PC-3 (cell line): Measurements from ENCODE around the gene MAN2A2. TPM values are rescaled to one million over a fixed set of nuclear protein-coding genes. Genes with fewer than 3 reads are reported as not detected.

Experiments
- ATAC-seq: fragments of 200-7000 bp; cut with Tn5 transposase; 2 replicates; pipeline ENCODE4 v1.9.1; 2020; ENCODE audit warnings: mild to moderate bottlenecking, moderate library complexity
- BruUV-seq: library from RNA; stranded (reverse); fragments of 400-500 nt; replicated peaks from 2 replicates; lab custom pipeline; 2021; lab: Mats Ljungman, UMichigan
- CTCF ChIA-PET: fragments of 300-600 bp; sonication (Branson Sonifier 250); formaldehyde crosslinking; loops from one replicate; lab custom pipeline; 2022; ENCODE audit warnings: antibody characterized with exemption; lab: Charles Lee
- POLR2A ChIA-PET: fragments of 300-600 bp; sonication (Branson Sonifier 250); formaldehyde crosslinking; loops from one replicate; lab custom pipeline; 2022; ENCODE audit warnings: antibody characterized with exemption; ENCODE audit not compliant: unreplicated experiment; lab: Charles Lee
- DNase-seq: peaks from one replicate; pipeline ENCODE4 v3.0.0-alpha.2; 2015
- H2AFZ ChIP-seq: fragments of 300-600 bp; sonication (generic); 2 replicates; pipeline ENCODE4 v1.6.0; 2016; ENCODE audit warnings: antibody characterized with exemption, low read length
- H3F3A ChIP-seq: fragments of 300-600 bp; sonication (generic); one replicate; pipeline ENCODE4 v1.6.0; 2017; ENCODE audit warnings: antibody characterized with exemption, low read length, control low read depth, mild to moderate bottlenecking; ENCODE audit not compliant: unreplicated experiment
- H3K27ac ChIP-seq: fragments of 300-600 bp; sonication (generic); 2 replicates; pipeline ENCODE4 v1.5.1; 2016; ENCODE audit warnings: mild to moderate bottlenecking, low read length
- H3K27me3 ChIP-seq: fragments of 300-600 bp; sonication (generic); 2 replicates; pipeline ENCODE4 v1.6.1; 2016; ENCODE audit warnings: low read length, mixed read lengths
- H3K36me3 ChIP-seq: fragments of 300-600 bp; sonication (generic); 2 replicates; pipeline ENCODE4 v1.6.1; 2016; ENCODE audit warnings: low read depth, mixed run types, low read length, mixed read lengths
- H3K4me1 ChIP-seq: fragments of 300-600 bp; sonication (generic); 2 replicates; pipeline ENCODE4 v1.5.1; 2016; ENCODE audit warnings: low read length; ENCODE audit not compliant: insufficient read depth
- H3K4me2 ChIP-seq: fragments of 300-600 bp; sonication (generic); 2 replicates; pipeline ENCODE4 v1.6.0; 2016; ENCODE audit warnings: low read length
- H3K4me3 ChIP-seq: fragments of 300-600 bp; sonication (generic); 2 replicates; pipeline ENCODE4 v1.5.1; 2016; ENCODE audit warnings: mild to moderate bottlenecking, low read length, mixed read lengths
- H3K79me2 ChIP-seq: fragments of 300-600 bp; sonication (generic); 2 replicates; pipeline ENCODE4 v1.6.1; 2017; ENCODE audit warnings: low read length, mixed read lengths
- H3K9ac ChIP-seq: fragments of 300-600 bp; sonication (generic); 2 replicates; pipeline ENCODE4 v1.6.0; 2016; ENCODE audit warnings: mild to moderate bottlenecking, low read length
- H3K9me2 ChIP-seq: fragments of 300-600 bp; sonication (generic); replicated peaks from 2 replicates; pipeline ENCODE4 v1.6.1; 2016; ENCODE audit warnings: mixed run types, low read length, mixed read lengths
- H3K9me3 ChIP-seq: fragments of 300-600 bp; sonication (generic); 2 replicates; pipeline ENCODE4 v1.6.1; 2016; ENCODE audit warnings: low read length, mixed read lengths
- H4K20me1 ChIP-seq: fragments of 300-600 bp; sonication (generic); 2 replicates; pipeline ENCODE4 v1.6.1; 2016; ENCODE audit warnings: low read length, mixed read lengths
- CTCF ChIP-seq: fragments of 300-600 bp; sonication (generic); conservative IDR thresholded peaks from 2 replicates; pipeline ENCODE4 v1.5.1; 2017; ENCODE audit warnings: antibody characterized with exemption, low read depth, mild to moderate bottlenecking, low read length
- EZH2 ChIP-seq: fragments of 300-600 bp; sonication (generic); IDR thresholded peaks from one replicate; pipeline ENCODE4 v1.6.1; 2017; ENCODE audit warnings: antibody characterized with exemption, mild to moderate bottlenecking, low read length; ENCODE audit not compliant: unreplicated experiment
- EZH2phosphoT487 ChIP-seq: fragments of 300-600 bp; sonication (generic); IDR thresholded peaks from 2 replicates; pipeline ENCODE4 v1.6.1; 2018; ENCODE audit warnings: mild to moderate bottlenecking, antibody characterized with exemption, low read length, borderline replicate concordance
- intact Hi-C: fragments of 100-400 bp; cut with micrococcal nuclease; formaldehyde crosslinking; loops from 2 replicates; pipeline ENCODE4 v1.9.0; 2023
- total RNA-seq: library from RNA; depleted of rRNA; stranded (reverse); fragments of >200 nt; gene quantifications from 2 replicates; pipeline ENCODE4 v1.2.3, GENCODE V29; 2014

The MAN2A2 gene
- total RNA-seq, 1 experiment from 2014 or later: 19.8 TPM

GRCh38 chr15:90967206-90967605, 64.1 kb downstream of the MAN2A2 start:
- no peak for DNase-seq
- no peaks in the 10 kb centered on the region for H3K27me3 ChIP-seq
- CTCF ChIA-PET: no interaction called here
- H3K27ac ChIP-seq: no peak overlapping the region
- BruUV-seq: no TSS peak
- no peak overlapping the region for H3K4me2 ChIP-seq
- no peak overlapping the region for H3K4me3 ChIP-seq
- H3K9me3 ChIP-seq: no peaks in the 10 kb centered on the region
- H3K4me1 ChIP-seq: no peaks in the 10 kb centered on the region
- intact Hi-C loops: no loop called here
- POLR2A ChIA-PET: no interaction called here
- no peak for ATAC-seq
- no peak overlapping the region for H2AFZ ChIP-seq
- H3K9me2 ChIP-seq: no peaks in the 10 kb centered on the region
- no peaks in the 10 kb centered on the region for H4K20me1 ChIP-seq
- H3K9ac ChIP-seq: no peak overlapping the region
- no peaks in the 10 kb centered on the region for H3K79me2 ChIP-seq
- peaks cover 50% of the 10 kb centered on the region for H3K36me3 ChIP-seq
- no peak for TF ChIP-seq EZH2phosphoT487
- no peak for TF ChIP-seq CTCF
- H3F3A ChIP-seq: no peaks in the 10 kb centered on the region

- Histone ChIP-seq H3K4me2 (no peak overlapping the region), H3K4me1 (no peaks in the 10 kb centered on the region), H3F3A (no peaks in the 10 kb centered on the region), H2AFZ (no peak overlapping the region), H4K20me1 (no peaks in the 10 kb centered on the region), H3K27ac (no peak overlapping the region), H3K36me3 (peaks cover 46% of the 10 kb centered on the region), H3K4me3 (no peak overlapping the region), H3K27me3 (no peaks in the 10 kb centered on the region), H3K9me3 (no peaks in the 10 kb centered on the region), H3K9ac (no peak overlapping the region), H3K79me2 (no peaks in the 10 kb centered on the region), H3K9me2 (no peaks in the 10 kb centered on the region)
- ChIA-PET POLR2A (no interaction called here), CTCF (no interaction called here)
- no TSS peak for BruUV-seq
- no peak for TF ChIP-seq CTCF
- no peak for TF ChIP-seq EZH2
- no peak for TF ChIP-seq EZH2phosphoT487
- ATAC-seq (no peak), DNase-seq (no peak)
- intact Hi-C loops: no loop called here
These were observed 65.3 kb downstream of the MAN2A2 start for GRCh38 chr15:90968434-90968833.

- ChIA-PET CTCF (no interaction called here), POLR2A (no interaction called here)
- Histone ChIP-seq H3K4me2 (no peak overlapping the region), H3F3A (no peaks in the 10 kb centered on the region), H3K9ac (no peak overlapping the region), H3K9me3 (no peaks in the 10 kb centered on the region), H3K9me2 (no peaks in the 10 kb centered on the region), H4K20me1 (no peaks in the 10 kb centered on the region), H3K36me3 (peaks cover 55% of the 10 kb centered on the region), H2AFZ (no peak overlapping the region), H3K27ac (no peak overlapping the region), H3K4me3 (no peak overlapping the region), H3K27me3 (no peaks in the 10 kb centered on the region), H3K79me2 (no peaks in the 10 kb centered on the region), H3K4me1 (no peaks in the 10 kb centered on the region)
- BruUV-seq: no TSS peak
- ATAC-seq (no peak), DNase-seq (no peak)
- TF ChIP-seq CTCF (no peak), EZH2phosphoT487 (no peak), EZH2 (no peak)
- intact Hi-C loops: no loop called here
These were observed 67.2 kb downstream of the MAN2A2 start for GRCh38 chr15:90970274-90970673.
